KMS-11 (cell line): Measurements from ENCODE around the gene PCED1A.

Source experiments
- H2AFZ ChIP-seq: fragments of 200-600 bp; sonication (generic); 2 replicates; pipeline ENCODE4 v1.6.1; 2016; ENCODE audit warnings: antibody characterized with exemption, mixed run types, low read depth
- H3K27ac ChIP-seq: fragments of 200-600 bp; sonication (generic); 2 replicates; pipeline ENCODE4 v1.6.1; 2016; ENCODE audit warnings: mild to moderate bottlenecking, mixed run types
- H3K27me3 ChIP-seq: fragments of 200-600 bp; sonication (generic); 2 replicates; pipeline ENCODE4 v1.6.1; 2017; ENCODE audit warnings: mild to moderate bottlenecking, low read depth, mixed run types, moderate library complexity; ENCODE audit not compliant: insufficient read depth
- H3K36me3 ChIP-seq: fragments of 200-600 bp; sonication (generic); 2 replicates; pipeline ENCODE4 v1.6.1; 2017; ENCODE audit warnings: mild to moderate bottlenecking, mixed run types; ENCODE audit not compliant: insufficient read depth
- H3K4me1 ChIP-seq: fragments of 200-600 bp; sonication (generic); 2 replicates; pipeline ENCODE4 v1.6.1; 2016; ENCODE audit warnings: mild to moderate bottlenecking, low read depth, mixed run types; ENCODE audit not compliant: poor library complexity, severe bottlenecking
- H3K4me2 ChIP-seq: fragments of 200-600 bp; sonication (generic); 2 replicates; pipeline ENCODE4 v1.7.0; 2016; ENCODE audit warnings: mild to moderate bottlenecking, mixed run types
- H3K4me3 ChIP-seq: fragments of 200-600 bp; sonication (generic); IDR thresholded peaks from 2 replicates; pipeline ENCODE4 v1.6.1; 2017; ENCODE audit warnings: low read depth, low read length, mixed read lengths; ENCODE audit not compliant: insufficient read depth
- H3K79me2 ChIP-seq: fragments of 200-600 bp; sonication (generic); 2 replicates; pipeline ENCODE4 v1.6.1; 2016; ENCODE audit warnings: low read depth, mixed run types; ENCODE audit not compliant: insufficient read depth
- H3K9ac ChIP-seq: fragments of 200-600 bp; sonication (generic); 2 replicates; pipeline ENCODE4 v1.6.1; 2016; ENCODE audit warnings: mild to moderate bottlenecking, mixed run types
- H4K20me1 ChIP-seq: fragments of 200-600 bp; sonication (generic); 2 replicates; pipeline ENCODE4 v1.6.1; 2016; ENCODE audit warnings: mild to moderate bottlenecking, mixed run types; ENCODE audit not compliant: insufficient read depth
- CTCF ChIP-seq: fragments of 200-600 bp; sonication (generic); conservative IDR thresholded peaks from 2 replicates; pipeline ENCODE4 v1.6.1; 2017; ENCODE audit warnings: low read depth, mild to moderate bottlenecking, antibody characterized with exemption, low read length, moderate library complexity, mixed read lengths

The PCED1A gene

GRCh38 chr20:2869381-2869780 is 28.9 kb upstream of the PCED1A start:
- Histone ChIP-seq H3K27me3 (no peaks in the 10 kb centered on the region), H3K4me2 (no peak overlapping the region), H4K20me1 (no peaks in the 10 kb centered on the region), H3K27ac (no peak overlapping the region), H3K4me3 (no peak overlapping the region), H3K36me3 (no peaks in the 10 kb centered on the region), H2AFZ (no peak overlapping the region), H3K4me1 (no peaks in the 10 kb centered on the region), H3K79me2 (no peaks in the 10 kb centered on the region), H3K9ac (no peak overlapping the region)
- TF ChIP-seq CTCF, result no peak

GRCh38 chr20:2867081-2867864 is 26.8 kb upstream of the PCED1A start:
- no peaks in the 10 kb centered on the region for H3K27me3 ChIP-seq
- H3K9ac ChIP-seq, result no peak overlapping the region
- TF ChIP-seq CTCF, result no peak
- H2AFZ ChIP-seq, result no peak overlapping the region
- H3K4me2 ChIP-seq, result no peak overlapping the region
- H3K4me1 ChIP-seq, result no peaks in the 10 kb centered on the region
- H3K27ac ChIP-seq, result no peak overlapping the region
- H3K79me2 ChIP-seq, result no peaks in the 10 kb centered on the region
- no peak overlapping the region for H3K4me3 ChIP-seq
- no peaks in the 10 kb centered on the region for H3K36me3 ChIP-seq
- no peaks in the 10 kb centered on the region for H4K20me1 ChIP-seq

GRCh38 chr20:2866236-2866635 is 25.8 kb upstream of the PCED1A start:
- Histone ChIP-seq H3K4me3 (no peak overlapping the region), H3K27ac (no peak overlapping the region), H4K20me1 (no peaks in the 10 kb centered on the region), H3K9ac (no peak overlapping the region), H3K27me3 (no peaks in the 10 kb centered on the region), H2AFZ (no peak overlapping the region), H3K4me1 (no peaks in the 10 kb centered on the region), H3K36me3 (no peaks in the 10 kb centered on the region), H3K4me2 (no peak overlapping the region), H3K79me2 (no peaks in the 10 kb centered on the region)
- no peak for TF ChIP-seq CTCF

GRCh38 chr20:2865630-2866029 is 25.2 kb upstream of the PCED1A start:
- Histone ChIP-seq H3K4me2 (no peak overlapping the region), H3K27ac (no peak overlapping the region), H4K20me1 (no peaks in the 10 kb centered on the region), H3K27me3 (no peaks in the 10 kb centered on the region), H3K9ac (no peak overlapping the region), H3K4me1 (no peaks in the 10 kb centered on the region), H3K4me3 (no peak overlapping the region), H3K36me3 (no peaks in the 10 kb centered on the region), H2AFZ (no peak overlapping the region), H3K79me2 (no peaks in the 10 kb centered on the region)
- TF ChIP-seq CTCF, result no peak
